HTR-8/SVneo (cell line): ENCODE results near the gene SUPT20HL1.
A peak's percentile ranks its signal among the peaks of the same experiment; 100 is the strongest.
"Not testable (repeated sequence)": the region's sequence is repeated elsewhere in the genome, so short reads cannot be mapped to it uniquely, and the experiment has no call there.

Source experiments
- DNase-seq: peaks from one replicate; pipeline ENCODE4 v3.0.0; 2011; ENCODE audit warnings: low spot score, mixed read lengths; ENCODE audit not compliant: insufficient read length
- FAIRE-seq: peaks from 2 replicates; lab custom pipeline; 2011; peaks lifted over from hg19 to GRCh38; lab: Jason Lieb, UNC

SUPT20HL1 gene

DNA sequence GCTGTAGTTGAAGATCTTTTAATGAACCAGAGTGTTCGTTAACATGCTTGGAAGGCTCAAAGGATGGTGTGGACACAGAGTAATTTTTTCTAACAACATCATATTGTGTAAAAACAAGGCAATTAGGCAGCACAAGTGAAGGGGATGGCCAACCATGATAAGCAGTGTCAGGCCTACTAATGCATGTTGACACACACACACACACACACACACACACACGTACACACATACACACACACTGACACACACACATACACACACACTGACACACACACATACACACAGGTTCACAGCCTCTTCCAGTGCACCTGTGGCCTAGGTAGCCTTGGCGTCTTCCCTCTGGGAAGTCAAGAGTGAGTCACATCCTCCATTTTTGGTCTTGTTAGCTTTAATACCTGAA lies at the start of gene SUPT20HL1:
Gene SUPT20HL1, plus strand, starts transcription at position 368 of the 400 bp plus-strand sequence. CDS start 2,122 bp downstream, outside the sequence.
- FAIRE-seq: peak; percentile 99
- DNase-seq: no peak

GRCh38 chrX:24310916-24311315 lies 49.5 kb upstream of the SUPT20HL1 start:
- DNase-seq: not testable (repeated sequence)
- peak; percentile 65 for FAIRE-seq

DNA sequence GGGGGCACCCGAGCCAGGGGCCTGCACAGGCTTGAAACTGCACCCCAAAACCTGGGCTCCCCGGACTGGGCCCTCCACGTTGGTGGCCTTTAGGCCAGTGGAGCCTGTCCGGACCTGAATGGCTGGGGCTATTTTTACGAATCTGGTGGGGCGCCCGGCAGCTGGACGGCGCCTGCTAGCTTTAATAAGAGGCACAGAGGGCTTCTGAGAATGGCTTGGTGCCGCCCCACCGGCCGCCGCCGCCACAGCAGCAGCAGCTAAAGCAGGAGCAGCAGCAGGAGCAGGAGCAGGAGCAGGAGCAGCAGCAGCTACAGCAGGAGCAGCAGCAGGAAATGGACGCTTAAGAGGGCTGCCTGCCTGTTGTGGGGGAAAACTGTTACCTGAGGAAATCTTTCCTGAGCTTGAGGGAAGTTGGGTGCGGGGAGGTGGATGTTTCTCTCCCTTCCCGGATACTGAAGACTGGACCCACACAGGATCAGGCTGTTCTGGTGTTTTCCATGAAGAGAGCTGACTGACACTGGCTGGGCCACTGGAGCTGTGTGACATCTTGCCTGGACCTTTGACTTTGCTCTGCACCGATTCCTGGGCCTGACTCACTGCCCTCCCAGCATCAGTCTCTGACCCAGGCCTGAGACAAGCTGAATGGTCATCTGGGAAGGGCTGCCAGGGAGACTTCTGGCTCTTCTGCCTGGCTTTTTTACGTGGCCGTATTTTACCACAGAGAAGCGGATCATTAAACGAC lies 48.8 kb upstream of the SUPT20HL1 start:
- FAIRE-seq, DNase-seq: not testable (repeated sequence)

DNA sequence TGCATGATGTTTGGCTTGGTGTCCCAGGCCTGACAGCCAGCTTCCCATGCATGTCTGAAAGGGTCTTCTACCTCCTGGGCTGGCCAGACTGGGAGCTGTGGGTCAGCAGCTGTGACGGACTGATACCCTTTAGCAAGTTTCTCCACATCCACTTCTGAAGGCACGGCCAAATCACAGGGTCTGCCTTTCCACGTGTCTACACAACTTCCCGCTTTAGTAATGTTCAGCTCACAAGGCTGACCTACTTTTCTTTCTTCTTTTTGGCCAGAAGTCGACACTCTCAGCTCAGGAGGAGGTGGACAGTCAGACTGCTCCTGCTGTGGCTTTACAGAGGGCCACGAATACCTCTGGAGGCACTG lies 48.2 kb upstream of the SUPT20HL1 start:
- DNase-seq, FAIRE-seq: not testable (repeated sequence)

DNA sequence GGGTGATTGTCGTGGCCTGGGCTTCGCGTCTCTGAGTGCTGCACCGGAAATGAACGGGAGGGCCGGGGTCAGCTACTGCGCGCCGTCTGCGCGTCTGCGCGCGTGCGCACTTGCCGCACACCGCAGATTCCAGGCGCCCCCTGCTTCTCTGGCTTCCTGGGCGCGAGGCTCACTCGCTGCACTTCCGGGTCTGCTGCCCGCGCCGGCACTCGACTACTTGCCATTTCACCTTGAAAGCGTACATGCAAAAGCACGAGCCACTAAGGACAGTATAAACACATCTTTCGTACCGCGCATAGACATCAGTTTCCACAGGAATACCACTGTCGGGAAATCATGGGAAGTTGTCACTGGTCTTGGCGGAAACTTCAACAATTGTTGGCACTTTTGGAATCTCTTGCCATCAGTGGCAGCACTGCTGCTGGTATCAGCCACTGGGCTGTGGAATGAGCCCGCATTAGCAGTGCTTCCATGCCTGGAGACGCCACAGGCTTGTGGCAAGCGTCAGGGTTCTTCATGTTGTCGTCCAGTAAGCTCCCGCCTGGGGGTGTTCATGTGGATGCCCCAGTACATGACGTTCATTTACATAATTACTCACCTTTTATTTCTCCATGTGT lies 46.3 kb upstream of the SUPT20HL1 start, which contains the start of gene SUPT20HL2:
Gene SUPT20HL2, minus strand, starts transcription at position 51 of the 617 bp plus-strand sequence. CDS start 754 bp downstream, outside the sequence.
- DNase-seq (no peak), FAIRE-seq (no peak)

DNA sequence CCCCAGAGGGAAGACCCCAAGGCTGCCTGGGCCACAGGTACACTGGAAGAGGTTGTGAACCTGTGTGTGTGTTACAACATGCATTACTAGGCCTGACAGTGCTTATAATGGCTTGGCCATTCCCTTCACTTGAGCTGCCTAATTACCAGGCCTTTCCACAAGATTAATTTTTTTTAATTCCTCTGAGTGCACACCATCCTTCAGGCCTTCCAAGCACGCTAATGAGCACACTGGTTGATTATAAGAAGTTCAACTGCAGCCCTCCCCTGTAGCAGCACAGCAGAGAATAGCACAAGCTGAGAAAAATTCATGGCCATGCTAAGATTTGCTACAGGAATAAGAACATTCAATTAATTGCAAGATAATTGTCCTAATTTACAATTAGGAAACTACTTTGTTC lies 44.3 kb upstream of the SUPT20HL1 start:
- no peak for DNase-seq
- peak; percentile 23 for FAIRE-seq

DNA sequence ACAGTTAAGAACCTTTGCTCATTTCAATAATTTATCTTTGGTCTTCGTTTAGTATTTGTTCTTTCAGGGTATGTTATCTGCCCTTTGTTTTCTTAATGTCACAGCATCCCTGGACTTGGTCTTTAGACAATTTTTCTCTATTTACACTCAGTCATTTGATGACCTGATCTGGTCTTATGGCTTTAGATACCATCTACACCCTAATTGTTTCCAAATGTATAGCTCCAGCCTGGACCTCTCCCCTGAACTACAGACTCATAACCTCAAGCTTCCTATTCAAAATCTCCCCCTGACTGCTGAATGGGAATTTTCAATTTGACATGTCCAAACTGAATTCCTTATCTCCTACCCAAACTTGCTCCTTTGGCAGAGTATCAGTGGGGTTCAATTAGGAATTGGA lies 42.9 kb upstream of the SUPT20HL1 start:
- DNase-seq (no peak), FAIRE-seq (no peak)

- DNase-seq (no peak), FAIRE-seq (peak; percentile 74)
Measured at GRCh38 chrX:24321741-24322395, 38.6 kb upstream of the SUPT20HL1 start.

GRCh38 chrX:24325231-24325630 lies 35.2 kb upstream of the SUPT20HL1 start:
- FAIRE-seq: peak; percentile 83
- DNase-seq: no peak

DNA sequence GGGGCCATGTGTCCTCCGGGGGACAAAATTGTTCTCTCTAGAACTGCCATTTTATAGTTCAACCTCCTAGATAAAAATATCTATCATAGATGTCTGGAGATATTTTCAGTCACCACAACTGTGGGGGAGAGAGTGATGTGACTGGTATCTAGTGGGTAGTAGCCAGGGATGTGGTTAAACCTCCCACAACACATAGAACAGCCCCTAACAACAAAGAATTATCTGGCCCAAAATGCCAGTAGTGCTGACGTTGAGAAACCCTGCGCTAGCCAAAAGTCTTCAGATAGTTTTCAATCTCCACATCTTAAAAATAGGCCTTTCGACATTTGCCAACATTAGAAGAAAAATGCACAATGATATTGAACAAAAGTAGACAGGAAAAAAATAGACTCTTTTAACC lies 27.6 kb upstream of the SUPT20HL1 start:
- no peak for FAIRE-seq

DNA sequence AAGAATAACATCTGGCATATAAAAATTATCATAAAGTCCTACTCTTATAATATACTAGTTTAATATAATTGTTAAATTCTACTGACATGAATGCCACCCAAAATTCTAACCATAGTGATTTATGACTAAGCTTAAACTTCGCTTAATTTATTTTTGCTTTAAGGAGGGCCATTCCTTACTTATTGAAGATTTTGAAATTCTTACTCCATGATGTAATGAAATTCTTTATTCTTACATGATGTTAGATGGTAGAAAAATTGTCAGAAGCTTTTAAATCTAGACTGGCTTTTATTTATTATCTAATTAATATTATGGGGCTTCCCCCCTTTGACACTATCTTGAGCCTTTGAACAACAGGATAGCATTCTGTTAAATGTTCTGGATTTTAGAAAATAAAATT lies 27.1 kb upstream of the SUPT20HL1 start:
- DNase-seq (no peak), FAIRE-seq (no peak)

More for the DNA sequence above, 27.6 kb upstream of the SUPT20HL1 start:
- DNase-seq: no peak

GRCh38 chrX:24334461-24334860 lies 26.0 kb upstream of the SUPT20HL1 start:
- FAIRE-seq: no peak
- no peak for DNase-seq

DNA sequence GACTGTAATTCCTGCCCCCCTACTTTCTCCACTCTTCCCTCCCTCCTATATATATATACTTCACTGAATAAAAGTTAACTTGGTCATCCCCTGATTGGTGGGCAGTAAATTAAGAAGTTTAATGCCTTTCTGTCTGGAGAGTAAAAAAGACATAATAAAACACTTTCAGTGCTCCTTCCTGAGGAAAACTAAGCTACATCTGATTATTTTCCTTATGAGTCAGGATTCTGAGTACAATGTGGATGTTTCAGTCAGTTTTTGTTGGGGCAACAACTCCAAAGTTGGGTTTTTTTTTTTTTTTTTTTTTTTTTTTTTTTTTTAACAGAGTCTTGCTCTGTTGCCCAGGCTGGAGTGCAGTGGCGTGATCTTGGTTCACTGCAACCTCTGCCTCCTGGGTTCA lies 24.6 kb upstream of the SUPT20HL1 start:
- DNase-seq (no peak), FAIRE-seq (no peak)

DNA sequence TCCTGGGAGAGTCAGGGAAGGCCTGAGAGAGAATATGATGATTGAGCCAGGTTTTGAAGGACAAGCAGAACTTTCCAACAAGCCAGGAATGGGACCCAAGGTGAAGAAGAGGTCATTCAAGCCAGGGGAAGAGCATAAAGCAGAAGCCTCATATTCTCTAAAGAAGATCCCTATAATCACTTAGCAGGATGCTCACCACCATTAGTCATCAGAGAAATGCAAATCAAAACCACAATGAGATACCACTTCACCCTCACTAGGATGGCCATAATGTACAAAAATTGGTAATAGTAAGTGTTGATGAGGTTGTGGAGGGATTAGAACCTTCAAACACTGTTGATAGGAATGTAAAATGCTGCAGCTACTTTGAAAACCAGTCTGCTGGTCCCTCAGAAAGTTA lies 20.5 kb upstream of the SUPT20HL1 start:
- no peak for DNase-seq
- peak; percentile 13 for FAIRE-seq

GRCh38 chrX:24340501-24340900 lies 19.9 kb upstream of the SUPT20HL1 start:
- FAIRE-seq (no peak), DNase-seq (no peak)

DNA sequence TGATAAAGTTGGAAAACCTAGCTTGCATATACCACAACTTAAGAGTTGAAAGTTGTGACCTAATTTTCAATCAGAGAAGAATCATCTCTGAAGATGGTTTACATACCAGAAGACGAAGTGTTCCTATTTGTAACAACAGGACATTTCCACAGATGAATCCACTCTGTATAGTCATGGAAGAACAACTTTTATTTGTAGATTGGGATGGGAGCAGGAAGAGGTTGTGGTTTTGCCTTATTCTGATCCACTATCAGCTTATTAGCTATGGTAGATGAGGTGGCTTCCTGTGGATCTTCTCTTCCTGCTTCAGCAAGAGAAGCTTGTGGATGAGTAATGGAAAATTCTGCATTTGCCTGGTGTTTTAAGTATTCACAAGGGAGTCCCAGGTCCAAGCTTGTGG lies 18.6 kb upstream of the SUPT20HL1 start:
- DNase-seq (no peak), FAIRE-seq (no peak)

DNA sequence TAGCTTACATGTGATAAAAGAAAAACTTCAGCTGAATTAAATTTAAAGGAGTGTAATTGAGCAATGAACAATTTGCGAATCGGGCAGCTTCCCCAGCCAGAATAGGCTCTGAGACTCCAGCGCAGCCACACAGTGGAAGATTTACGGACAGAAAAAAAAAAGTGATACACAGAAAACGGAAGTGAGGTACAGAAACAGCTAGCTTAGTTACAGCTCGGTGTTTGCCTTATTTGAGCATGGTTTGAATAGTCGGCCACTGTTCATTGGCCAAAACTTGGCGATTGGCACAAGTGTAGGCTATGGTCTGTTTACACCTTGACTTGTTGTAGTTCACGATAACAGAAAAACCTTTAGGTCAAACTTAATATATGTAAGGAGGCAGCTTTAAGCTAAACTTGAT lies 16.7 kb upstream of the SUPT20HL1 start:
- FAIRE-seq (peak; percentile 33), DNase-seq (no peak)

DNA sequence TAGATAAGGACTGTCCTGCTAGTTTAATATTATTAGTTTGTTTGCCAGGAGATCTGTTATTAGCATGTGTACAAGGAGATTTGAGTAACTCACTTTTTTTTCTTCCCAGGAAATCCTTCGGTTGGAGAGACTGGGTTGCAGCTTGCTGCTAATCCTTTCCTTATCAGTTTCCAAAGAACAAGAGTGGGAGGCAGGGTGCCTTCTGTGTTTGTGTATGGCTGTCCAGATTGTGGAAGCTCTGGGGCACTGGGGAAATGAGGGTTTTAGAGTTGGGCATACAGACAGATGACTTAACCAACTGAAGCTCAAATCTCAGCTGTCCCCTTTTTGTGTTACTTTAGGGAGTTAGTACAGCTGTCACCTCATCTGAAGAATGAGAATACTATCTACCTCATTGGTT lies 12.6 kb upstream of the SUPT20HL1 start:
- no peak for FAIRE-seq
- DNase-seq: no peak

DNA sequence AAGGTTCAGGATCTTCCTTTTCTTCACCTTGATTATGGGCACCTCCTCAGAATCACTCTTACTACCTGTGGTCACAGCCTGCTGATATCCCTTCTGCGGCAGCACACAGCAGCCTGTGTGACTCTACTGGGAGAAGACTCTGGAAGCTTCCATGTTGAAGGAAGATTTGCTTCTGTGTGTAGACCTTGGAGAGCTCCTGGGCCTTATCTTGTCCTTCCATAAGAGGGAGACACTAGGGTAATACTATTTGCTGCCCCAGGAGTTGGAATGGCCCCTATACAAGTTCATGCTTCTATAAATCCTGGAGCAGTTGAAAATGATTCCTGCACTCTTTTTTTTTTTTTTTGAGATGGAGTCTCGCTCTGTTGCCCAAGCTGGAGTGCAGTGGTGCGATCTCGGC lies 10.2 kb upstream of the SUPT20HL1 start:
- FAIRE-seq (peak; percentile 60), DNase-seq (no peak)

- FAIRE-seq (peak; percentile 85), DNase-seq (no peak)
Measured at GRCh38 chrX:24355095-24355494, 5.3 kb upstream of the SUPT20HL1 start.

- FAIRE-seq (peak; percentile 82), DNase-seq (no peak)
Measured at GRCh38 chrX:24357106-24357505, 3.3 kb upstream of the SUPT20HL1 start.
